Stimulated activated CD4-positive, alpha-beta T cell treated with anti-CD3 and anti-CD28 coated beads, TNF-alpha, amount 100 ng/mL, for 1 hour (primary cell): ENCODE data around the gene IP6K1.
"Not testable (repeated sequence)": the region's sequence is repeated elsewhere in the genome, so short reads cannot be mapped to it uniquely, and the experiment has no call there.

Experiments used
- DNase-seq, 3 donors: peaks; one replicate each; pipeline ENCODE4 v3.0.0-alpha.2; 2020; ENCODE audit warnings: low read depth in 3 of 3, low spot score in 1 of 3

Gene IP6K1

GRCh38 chr3:49712631-49713317, 73.6 kb downstream of the IP6K1 start:
- DNase-seq: no peak

GRCh38 chr3:49712166-49712565, 74.2 kb downstream of the IP6K1 start:
- no peak for DNase-seq

GRCh38 chr3:49711489-49711888, 74.9 kb downstream of the IP6K1 start:
- DNase-seq: no peak

DNA sequence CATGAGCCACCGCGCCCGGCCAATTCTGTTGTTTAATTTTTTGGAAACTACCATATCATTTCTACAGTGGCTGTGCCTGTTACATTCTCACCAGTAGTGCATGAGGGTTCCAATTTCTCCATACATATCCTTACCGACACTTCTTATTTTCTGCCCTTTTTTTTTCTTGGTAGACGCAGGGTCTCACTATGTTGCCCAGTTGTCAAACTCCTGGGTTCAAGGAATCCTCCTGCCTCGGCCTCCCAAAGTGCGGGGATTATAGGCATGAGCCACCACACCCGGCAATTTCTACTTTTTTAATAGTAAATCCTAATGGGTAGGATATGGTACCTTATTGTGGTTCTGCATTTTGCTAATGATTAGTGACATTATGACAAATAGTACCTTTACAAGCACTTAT, 76.5 kb downstream of the IP6K1 start:
- no peak for DNase-seq

GRCh38 chr3:49707113-49707480, 79.2 kb downstream of the IP6K1 start:
- no peak for DNase-seq

- DNase-seq: no peak
Measured at GRCh38 chr3:49706456-49707112, 79.8 kb downstream of the IP6K1 start.

DNA sequence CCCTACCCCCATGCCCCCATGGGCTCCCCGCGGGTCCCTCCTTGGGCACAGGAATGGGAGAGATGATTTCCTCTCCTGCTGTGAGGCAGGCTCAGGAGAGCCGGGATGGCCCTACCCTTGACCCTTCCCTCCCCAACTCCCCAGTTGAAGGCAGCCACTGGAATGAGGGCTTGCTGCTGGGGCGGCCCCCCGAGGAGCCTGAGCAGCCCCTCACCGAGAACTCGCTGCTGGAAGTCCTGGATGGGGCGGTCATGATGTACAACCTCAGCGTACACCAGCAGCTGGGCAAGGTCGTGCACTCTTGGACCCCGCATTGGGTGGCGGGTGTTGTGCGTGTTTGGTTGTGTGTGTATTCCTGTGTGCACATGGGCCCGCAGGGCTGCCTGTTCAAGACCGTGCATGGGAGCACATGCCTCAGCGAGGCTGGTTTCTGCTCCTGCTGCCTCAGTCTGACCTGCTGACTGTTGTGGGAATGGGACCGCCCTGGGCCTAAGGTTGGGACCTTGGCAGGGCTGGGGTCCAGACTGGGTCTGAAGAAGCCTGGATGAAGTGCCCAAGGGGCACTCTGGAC, 80.9 kb downstream of the IP6K1 start:
- no peak for DNase-seq

DNA sequence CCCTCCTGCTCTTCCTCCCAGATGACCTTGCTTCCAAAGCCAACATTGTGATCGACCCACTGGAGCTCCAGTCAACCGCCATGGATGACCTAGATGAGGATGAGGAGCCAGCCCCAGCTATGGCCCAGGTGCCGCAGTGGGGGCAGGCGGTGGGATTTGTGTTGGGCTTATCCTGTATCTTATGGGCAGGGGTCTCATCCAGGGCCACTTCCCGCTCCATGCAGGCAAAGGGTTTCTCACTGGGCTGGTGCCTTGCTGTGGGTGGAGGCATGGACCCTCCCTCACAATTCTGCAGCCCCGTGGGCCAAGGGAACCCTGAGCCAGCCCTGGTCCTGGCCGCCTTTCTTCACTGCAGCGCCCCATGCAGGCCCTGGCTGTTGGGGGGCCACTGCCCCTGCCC, 81.7 kb downstream of the IP6K1 start:
- no peak for DNase-seq

DNA sequence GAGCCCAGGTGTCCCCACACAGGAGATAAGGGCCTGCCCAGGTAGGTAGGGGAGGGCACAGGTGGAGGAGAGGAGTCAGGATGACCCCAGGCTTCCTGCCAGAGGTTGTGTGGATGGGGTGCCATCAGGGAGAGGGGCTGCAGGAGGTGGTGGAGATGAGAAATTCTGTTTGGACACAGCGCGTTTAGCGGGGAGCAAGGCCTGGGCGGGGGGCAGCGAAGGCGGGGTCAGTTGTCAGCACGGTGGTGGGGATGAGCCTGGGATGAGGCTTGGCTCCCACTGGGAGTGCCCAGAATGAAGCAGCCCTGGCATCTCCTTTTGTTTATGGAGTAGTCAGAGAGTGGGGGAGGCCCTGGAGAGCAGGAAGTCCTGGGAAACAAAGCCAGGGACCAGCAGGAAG, 82.4 kb downstream of the IP6K1 start:
- DNase-seq: no peak

- DNase-seq: peak in 2 of 3 donors; percentile 38 to 42
Measured at GRCh38 chr3:49703443-49703927, 82.9 kb downstream of the IP6K1 start.

- no peak for DNase-seq
Measured at GRCh38 chr3:49702672-49703071, 83.7 kb downstream of the IP6K1 start.

- DNase-seq: no peak
Measured at GRCh38 chr3:49701388-49702077, 84.8 kb downstream of the IP6K1 start.

DNA sequence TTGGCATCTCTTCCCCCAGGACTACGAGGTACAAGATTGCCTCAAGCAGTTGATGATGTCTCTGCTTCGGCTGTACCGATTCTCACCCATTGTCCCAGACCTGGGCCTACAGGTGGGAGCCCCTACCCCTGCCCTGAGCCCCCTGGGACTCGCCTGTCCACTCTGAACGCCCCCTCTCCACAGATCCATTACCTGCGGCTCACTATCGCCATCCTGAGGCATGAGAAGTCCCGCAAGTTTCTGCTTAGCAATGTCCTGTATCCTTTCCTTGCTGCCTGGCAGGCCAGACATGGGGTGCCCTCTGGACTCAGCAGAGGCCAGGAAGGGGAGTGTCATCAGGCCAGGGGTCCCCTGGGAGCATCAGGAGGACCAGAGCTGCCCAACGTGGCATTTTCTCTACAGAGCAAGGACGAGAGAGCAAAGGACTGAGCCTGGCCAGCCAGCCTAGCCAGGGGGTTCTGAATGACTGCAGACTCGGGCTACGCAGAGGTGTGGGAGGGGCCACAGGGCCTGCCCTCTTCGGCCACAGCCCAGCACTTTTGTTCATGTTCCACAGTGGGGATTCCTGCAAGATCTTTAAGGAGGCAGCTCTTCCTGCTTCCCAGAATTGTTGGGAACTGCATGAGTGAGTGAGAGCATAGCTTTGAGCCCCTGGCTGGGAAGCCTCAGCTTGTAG, 85.8 kb downstream of the IP6K1 start:
- no peak for DNase-seq

DNA sequence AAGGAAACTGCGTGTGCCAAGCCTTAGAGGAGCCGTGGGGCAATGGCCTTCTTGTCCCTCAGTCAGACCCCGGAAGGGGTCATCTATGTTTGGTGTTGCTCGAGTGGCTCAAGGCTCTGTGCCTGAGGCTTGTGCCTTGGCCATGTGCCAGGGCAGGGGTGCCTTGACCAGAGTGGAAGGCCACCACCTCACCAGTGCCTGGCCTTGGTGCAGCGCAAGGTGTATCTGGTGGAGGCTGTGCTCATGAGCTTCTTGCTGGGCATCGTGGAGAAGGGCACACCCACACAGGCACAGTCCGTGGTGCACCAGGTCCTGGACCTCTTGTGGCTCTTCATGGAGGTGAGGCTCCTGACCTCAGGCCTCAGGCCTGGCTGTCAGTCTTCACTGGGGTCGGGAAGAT, 86.3 kb downstream of the IP6K1 start:
- DNase-seq: no peak

GRCh38 chr3:49699281-49699979, 86.9 kb downstream of the IP6K1 start:
- DNase-seq: no peak

DNA sequence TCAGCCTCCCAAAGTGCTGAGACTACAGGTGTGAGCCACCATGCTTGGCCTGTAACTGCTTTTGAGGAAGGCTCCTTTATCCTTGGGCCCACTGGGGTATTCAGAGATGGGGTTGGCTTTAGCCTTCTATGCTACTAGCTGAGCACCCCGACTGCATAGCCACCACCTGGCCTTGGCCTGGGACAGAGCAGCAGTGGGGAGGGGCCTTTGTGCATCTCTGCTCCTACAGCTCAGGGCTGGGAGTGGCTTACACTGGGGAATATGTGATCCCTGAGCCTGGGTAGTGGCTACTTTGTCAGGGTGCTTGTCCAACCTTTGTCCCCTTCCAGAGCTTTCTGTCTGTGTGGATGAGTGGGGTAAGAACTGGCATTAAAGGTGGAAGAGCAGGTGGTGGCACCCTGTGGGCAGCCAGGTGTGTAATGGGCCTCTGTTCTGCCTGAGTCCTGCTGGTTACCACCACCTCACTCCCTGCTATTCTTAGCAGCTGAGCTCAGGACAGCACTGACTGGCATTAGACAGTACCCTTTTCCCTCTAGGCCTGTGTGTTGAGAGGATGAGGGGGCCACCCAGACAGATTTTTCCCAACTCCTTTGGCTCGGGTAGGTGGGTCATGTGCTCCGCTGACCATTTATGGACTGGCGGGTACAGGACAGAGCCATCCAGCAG, 90.9 kb downstream of the IP6K1 start:
- not testable (repeated sequence) for DNase-seq

DNA sequence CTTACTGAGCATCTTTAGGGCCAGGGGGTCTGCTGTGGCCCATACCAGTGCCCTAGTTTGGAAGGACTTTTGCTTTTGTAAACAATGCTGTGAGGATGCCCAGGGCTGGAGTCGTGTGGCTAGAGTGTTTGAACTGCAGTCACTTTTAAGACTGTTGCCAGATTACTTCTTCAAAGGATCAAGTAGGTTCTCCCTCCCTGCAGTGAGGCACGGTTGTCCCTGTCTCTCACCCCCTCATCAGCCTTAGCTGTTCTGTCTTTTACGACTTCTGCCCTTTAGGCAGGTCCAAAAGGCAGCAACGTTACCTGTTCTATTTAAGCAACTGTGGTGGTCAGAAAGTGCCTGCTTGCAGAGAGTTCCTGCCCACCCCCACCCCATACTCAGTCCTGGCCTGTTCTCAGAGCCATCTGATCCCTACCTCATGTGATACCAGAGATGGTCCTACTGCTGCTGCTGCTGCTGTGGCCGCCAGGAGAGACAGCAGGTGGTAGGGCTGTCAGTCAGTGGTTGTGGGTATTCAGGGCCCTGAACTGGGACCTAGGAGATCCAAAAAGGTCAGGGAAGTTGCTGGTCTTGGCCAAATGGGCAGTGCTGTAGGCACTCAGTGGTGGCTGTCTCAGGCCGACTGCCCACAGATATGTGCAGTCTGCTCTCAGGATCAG, 91.8 kb downstream of the IP6K1 start:
- DNase-seq: not testable (repeated sequence)

- DNase-seq: not testable (repeated sequence)
Measured at GRCh38 chr3:49691481-49691880, 94.9 kb downstream of the IP6K1 start.

DNA sequence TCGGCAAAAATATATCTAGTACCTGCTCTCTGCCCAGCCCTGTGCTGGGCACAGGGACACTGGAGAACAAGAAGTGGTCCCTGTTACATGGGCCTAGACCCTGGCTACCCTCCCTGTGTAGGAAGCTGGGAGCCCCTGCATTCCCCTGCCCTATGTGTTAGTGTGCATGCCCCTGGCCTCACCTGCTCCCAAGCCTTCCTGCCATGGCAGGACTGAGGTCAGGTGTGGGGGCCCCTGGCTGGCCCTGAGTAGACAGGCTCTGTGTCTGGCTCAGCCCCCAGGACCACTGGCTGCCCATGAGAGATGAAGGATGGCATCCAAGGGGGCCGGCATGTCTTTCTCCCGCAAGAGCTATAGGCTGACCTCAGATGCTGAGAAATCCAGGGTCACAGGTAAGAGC, 95.5 kb downstream of the IP6K1 start:
- DNase-seq: not testable (repeated sequence)
